Measurements from ENCODE around the gene FAF2.

- TF ChIP-seq CTCF (IDR thresholded peaks at IDR 0.05) (no peak), POLR2A (IDR thresholded peaks at IDR 0.05) (no peak)
Observed at GRCh38 chr5:176500511-176500910, 52.3 kb downstream of the FAF2 start.
